ENCODE data around the gene NXNL1. TPM values are rescaled to one million over a fixed set of nuclear protein-coding genes. Genes with fewer than 3 reads are reported as not detected.

Gene NXNL1
- total RNA-seq, 2 experiments from 2014 or later: not detected

DNA sequence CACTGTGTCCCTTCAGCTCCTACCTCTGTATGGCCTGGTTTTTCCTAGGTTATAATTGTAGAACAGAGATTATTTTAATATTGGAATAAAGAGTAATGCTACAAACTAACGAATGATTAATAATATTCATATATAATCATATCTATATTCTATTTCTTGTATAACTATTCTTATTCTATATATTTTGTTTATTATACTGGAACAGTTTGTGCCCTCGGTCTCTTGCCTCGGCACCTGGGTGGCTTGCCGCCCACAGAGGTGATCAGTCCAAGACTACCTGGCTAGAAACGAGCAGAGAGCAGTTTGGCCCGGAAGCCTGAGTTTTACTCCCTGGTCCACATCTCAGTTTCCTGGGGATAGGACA is 5.7 kb upstream of the NXNL1 start:
- Histone ChIP-seq H3K79me2 (ENCODE audit: insufficient read depth, low read depth, low read length) (no peaks in the 10 kb centered on the region), H3K4me1 (ENCODE audit: insufficient read depth, low read length, poor library complexity, severe bottlenecking) (peaks cover 30% of the 10 kb centered on the region), H3K4me3 (ENCODE audit: low read depth, low read length, poor library complexity, severe bottlenecking) (no peak overlapping the region), H3K9me2 (ENCODE audit: insufficient read depth, low read length) (no peaks in the 10 kb centered on the region), H3K4me2 (ENCODE audit: low read length) (no peak overlapping the region), H3K9me3 (ENCODE audit: low read length) (no peaks in the 10 kb centered on the region), H3K27ac (ENCODE audit: low read depth, low read length, poor library complexity, severe bottlenecking) (no peak overlapping the region), H4K20me1 (ENCODE audit: insufficient read depth, low read length) (no peaks in the 10 kb centered on the region), H3K36me3 (ENCODE audit: insufficient read depth, low read length) (no peaks in the 10 kb centered on the region), H2AFZ (ENCODE audit: low read length) (no peak overlapping the region)
- intact Hi-C loops (cut with micrococcal nuclease; ENCODE audit: unreplicated experiment): loop anchor here (1.0 to 5.0 kb wide), 5 partner anchors 13 to 120 kb away; partner anchors contain the start of gene BST2
- no TSS peak for BruUV-seq (replicated peaks)
- no peak for TF ChIP-seq EZH2phosphoT487 (IDR thresholded peaks at IDR 0.05; ENCODE audit: borderline replicate concordance, low read depth, low read length)
- TF ChIP-seq, protein P1, sequence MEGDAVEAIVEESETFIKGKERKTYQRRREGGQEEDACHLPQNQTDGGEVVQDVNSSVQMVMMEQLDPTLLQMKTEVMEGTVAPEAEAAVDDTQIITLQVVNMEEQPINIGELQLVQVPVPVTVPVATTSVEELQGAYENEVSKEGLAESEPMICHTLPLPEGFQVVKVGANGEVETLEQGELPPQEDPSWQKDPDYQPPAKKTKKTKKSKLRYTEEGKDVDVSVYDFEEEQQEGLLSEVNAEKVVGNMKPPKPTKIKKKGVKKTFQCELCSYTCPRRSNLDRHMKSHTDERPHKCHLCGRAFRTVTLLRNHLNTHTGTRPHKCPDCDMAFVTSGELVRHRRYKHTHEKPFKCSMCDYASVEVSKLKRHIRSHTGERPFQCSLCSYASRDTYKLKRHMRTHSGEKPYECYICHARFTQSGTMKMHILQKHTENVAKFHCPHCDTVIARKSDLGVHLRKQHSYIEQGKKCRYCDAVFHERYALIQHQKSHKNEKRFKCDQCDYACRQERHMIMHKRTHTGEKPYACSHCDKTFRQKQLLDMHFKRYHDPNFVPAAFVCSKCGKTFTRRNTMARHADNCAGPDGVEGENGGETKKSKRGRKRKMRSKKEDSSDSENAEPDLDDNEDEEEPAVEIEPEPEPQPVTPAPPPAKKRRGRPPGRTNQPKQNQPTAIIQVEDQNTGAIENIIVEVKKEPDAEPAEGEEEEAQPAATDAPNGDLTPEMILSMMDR (conservative IDR thresholded peaks at IDR 0.05; ENCODE audit: low read length): no peak
- POLR2A ChIA-PET: interaction anchor here (0.8 to 1.1 kb wide), 2 partner anchors 47 to 61 kb away, joined by 3 to 4 read pairs; partner anchors contain the start of genes BST2 and MVB12A
- CTCF ChIA-PET (ENCODE audit: unreplicated experiment): no interaction called here
- no peak for DNase-seq (ENCODE audit: low spot score)

DNA sequence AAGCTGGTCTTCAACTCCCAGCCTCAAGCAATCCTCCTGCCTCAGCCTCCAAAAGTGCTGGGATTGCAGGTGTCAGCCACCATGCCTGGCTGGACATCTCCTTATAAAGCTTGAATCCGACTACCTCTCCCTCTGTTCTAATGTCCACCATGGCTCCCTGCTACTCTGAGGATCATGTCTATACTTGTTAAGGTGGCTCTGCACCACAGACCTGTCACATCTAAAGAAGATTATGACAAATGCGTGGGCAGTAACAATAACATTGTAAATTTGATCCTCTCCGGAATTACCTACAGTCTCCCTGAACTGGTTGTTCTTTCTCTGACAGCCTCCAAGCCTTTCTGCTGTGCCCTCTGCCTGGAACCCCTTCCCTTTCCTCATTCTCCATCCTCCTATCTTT is 1.8 kb downstream of the NXNL1 start:
- H3K36me3 ChIP-seq (ENCODE audit: insufficient read depth, low read length): no peaks in the 10 kb centered on the region
- no peaks in the 10 kb centered on the region for H3K79me2 ChIP-seq (ENCODE audit: insufficient read depth, low read depth, low read length)
- no peaks in the 10 kb centered on the region for H3K9me2 ChIP-seq (ENCODE audit: insufficient read depth, low read length)
- no peak for DNase-seq (ENCODE audit: low spot score)
- ChIA-PET CTCF (ENCODE audit: unreplicated experiment) (no interaction called here), POLR2A (no interaction called here)
- TF ChIP-seq, protein P1 (conservative IDR thresholded peaks at IDR 0.05; ENCODE audit: low read length): no peak
- TF ChIP-seq EZH2phosphoT487 (IDR thresholded peaks at IDR 0.05; ENCODE audit: borderline replicate concordance, low read depth, low read length): no peak
- intact Hi-C loops (cut with micrococcal nuclease; ENCODE audit: unreplicated experiment): no loop called here
- no peaks in the 10 kb centered on the region for H4K20me1 ChIP-seq (ENCODE audit: insufficient read depth, low read length)
- no TSS peak for BruUV-seq (replicated peaks)
- H3K27ac ChIP-seq (ENCODE audit: low read depth, low read length, poor library complexity, severe bottlenecking): no peak overlapping the region
- no peak overlapping the region for H3K4me3 ChIP-seq (ENCODE audit: low read depth, low read length, poor library complexity, severe bottlenecking)
- H3K9me3 ChIP-seq (ENCODE audit: low read length): no peaks in the 10 kb centered on the region
- no peak overlapping the region for H3K4me2 ChIP-seq (ENCODE audit: low read length)
- no peak overlapping the region for H2AFZ ChIP-seq (ENCODE audit: low read length)
- H3K4me1 ChIP-seq (ENCODE audit: insufficient read depth, low read length, poor library complexity, severe bottlenecking): no peaks in the 10 kb centered on the region

DNA sequence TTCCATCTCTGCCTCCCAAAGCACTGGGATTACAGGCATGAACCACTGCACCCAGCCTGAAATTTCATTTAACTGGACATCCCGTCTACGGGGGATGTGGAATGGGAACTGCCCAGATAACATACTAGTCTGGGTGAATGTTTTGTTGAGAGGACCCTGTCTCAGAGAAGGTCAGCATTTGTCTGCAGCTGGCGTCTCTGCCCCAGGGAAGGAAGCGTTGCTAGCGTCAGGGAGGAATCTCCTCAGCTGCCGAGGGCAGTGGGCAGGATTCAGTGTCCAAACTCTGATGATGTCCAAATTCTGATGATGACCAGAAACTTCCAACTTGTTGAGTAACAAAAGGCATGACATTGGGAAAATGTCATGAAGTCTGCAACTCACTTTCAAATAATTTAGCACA is 3.1 kb downstream of the NXNL1 start:
- Histone ChIP-seq H4K20me1 (ENCODE audit: insufficient read depth, low read length) (no peaks in the 10 kb centered on the region), H3K4me2 (ENCODE audit: low read length) (no peak overlapping the region), H3K9me3 (ENCODE audit: low read length) (no peaks in the 10 kb centered on the region), H3K4me3 (ENCODE audit: low read depth, low read length, poor library complexity, severe bottlenecking) (no peak overlapping the region), H3K9me2 (ENCODE audit: insufficient read depth, low read length) (no peaks in the 10 kb centered on the region), H2AFZ (ENCODE audit: low read length) (no peak overlapping the region), H3K27ac (ENCODE audit: low read depth, low read length, poor library complexity, severe bottlenecking) (no peak overlapping the region), H3K4me1 (ENCODE audit: insufficient read depth, low read length, poor library complexity, severe bottlenecking) (peaks cover 7% of the 10 kb centered on the region), H3K36me3 (ENCODE audit: insufficient read depth, low read length) (no peaks in the 10 kb centered on the region), H3K79me2 (ENCODE audit: insufficient read depth, low read depth, low read length) (no peaks in the 10 kb centered on the region)
- ChIA-PET CTCF (ENCODE audit: unreplicated experiment) (no interaction called here), POLR2A (no interaction called here)
- no peak for DNase-seq (ENCODE audit: low spot score)
- TF ChIP-seq, protein P1 (conservative IDR thresholded peaks at IDR 0.05; ENCODE audit: low read length): no peak
- no peak for TF ChIP-seq EZH2phosphoT487 (IDR thresholded peaks at IDR 0.05; ENCODE audit: borderline replicate concordance, low read depth, low read length)
- intact Hi-C loops (cut with micrococcal nuclease; ENCODE audit: unreplicated experiment): no loop called here
- BruUV-seq (replicated peaks): no TSS peak

Data from OCI-LY7 (cell line).